NCI-H1105 (cell line): ENCODE data around the gene UBE4B.
"Not testable (repeated sequence)": the region's sequence is repeated elsewhere in the genome, so short reads cannot be mapped to it uniquely, and the experiment has no call there.

ENCODE experiments used
- DNase-seq: peaks from one replicate; lab custom pipeline; 2025; lab: John Stamatoyannopoulos, UW

Gene UBE4B

DNA sequence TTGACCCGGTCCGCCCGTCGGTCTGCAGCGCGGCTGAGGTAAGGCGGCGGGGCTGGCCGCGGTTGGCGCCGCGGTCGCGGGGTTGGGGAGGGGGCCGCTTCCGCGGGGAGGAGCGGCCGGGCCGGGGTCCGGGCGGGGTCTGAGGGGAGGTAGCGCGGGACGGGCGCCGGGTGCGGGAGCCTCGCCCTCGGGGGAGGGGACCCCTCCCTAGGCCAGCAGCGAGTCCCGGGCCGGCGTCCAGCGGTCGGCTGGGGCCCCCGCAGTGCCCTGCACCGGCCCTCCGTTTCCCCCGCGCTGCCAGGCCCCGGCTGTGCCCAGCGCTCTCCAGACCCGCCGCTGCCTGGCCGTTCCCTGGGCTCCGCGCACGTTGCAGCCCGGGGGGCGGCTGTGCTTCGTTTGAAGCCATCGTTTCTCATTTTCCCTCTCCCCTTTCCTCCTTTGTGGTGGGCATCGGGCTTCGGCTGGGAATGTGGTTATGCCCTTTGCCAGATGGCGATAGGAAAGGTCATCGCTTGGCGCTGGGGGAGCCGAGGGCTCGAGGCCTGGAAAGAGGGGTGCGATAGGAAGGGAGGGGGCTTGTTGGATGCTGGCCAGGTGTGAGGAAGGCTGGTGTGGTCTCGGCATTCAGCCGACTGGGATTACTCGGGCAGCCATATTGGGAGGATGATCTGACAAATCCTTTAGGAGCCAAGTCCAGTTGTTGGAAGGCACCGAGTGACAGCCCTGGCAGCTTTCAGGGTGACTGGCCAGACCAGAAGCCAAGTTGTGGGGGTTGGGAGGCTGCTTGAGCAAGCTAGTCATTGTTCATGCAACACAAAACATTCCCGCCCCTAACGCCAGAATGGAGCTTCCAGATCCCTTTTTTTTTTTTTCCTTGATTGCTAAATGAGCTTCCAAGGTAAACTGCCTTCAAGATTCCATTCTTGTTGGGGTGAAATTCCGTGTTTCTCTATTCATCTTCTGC, 178.4 kb downstream of the UBE4B start:
- DNase-seq: peak; percentile 57

GRCh38 chr1:10211805-10212410, 179.2 kb downstream of the UBE4B start:
- no peak for DNase-seq

DNA sequence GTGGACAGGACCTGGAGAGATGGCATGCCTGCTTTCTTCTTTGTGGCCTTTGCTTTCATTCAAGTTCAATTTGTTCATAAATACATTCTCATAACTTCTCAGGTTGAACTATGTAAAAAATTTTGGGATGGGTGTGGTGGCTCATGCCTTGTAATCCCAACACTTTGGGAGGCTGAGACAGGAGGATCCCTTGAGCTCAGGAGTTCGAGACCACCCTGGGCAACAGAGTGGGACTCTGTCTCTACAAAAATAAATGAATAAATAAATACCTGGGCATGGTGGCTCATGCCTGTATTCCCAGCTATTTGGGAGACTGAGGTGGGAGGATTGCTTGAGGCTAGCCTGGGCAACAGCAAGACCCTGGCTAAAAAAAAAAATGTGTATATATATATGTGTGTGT, 179.7 kb downstream of the UBE4B start:
- DNase-seq: no peak

DNA sequence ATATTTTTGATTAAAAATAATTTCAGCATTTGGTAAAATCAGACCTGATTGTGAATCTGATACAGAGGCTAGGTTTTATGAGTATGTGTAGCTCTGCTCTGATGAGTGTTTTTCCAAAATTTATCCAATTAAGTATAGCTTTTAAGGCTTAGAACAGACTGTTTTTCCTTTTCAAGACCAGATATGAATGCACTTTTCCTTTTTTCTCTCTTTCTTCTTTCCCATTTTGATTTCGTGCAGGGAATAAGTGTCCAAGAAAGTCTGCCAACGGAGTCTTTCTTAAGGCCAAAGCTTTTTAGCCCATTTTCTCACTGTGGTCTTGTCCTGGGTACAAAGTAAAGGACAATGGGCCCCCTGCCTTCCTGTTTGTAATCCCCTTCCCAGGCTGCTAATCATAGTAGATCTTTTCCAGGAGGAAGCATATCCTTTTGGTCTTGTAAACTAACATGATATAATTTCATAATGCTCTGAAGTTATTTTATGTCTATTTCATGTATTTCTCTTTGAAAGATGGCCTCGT, 180.5 kb downstream of the UBE4B start:
- DNase-seq: no peak

GRCh38 chr1:10216090-10216749, 183.5 kb downstream of the UBE4B start:
- DNase-seq: no peak

DNA sequence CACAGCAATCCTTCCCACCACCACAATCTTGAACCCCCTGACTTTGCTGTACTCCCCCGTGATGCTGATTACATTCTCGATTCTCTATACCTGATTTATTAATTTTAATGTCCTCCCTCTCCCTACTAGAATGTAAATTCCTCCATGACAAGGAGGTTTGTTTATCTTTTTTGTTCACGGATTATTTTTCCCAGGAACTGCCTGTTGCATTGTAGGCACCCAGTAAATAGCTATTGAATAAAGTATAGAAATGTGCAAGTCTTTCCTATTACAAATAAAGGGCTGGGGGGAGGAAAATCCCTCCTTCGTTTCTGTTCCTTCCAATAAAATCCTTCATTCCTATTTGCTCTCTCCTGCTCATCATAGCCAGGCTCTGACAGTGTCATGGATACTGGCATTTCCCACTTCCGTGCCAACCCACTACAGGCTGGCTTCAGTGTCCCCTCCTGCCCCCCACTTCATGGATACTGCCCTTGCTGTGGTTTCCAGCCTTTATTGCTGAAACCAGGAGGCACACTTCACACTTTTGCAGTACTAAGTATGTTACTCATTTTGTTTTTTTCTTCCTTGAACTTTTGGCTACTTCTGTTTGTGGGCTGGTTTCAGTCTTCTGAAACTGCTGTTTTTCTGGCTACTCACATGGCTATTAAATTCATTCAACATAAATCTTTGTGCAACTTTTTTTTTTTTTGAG, 185.1 kb downstream of the UBE4B start:
- no peak for DNase-seq

DNA sequence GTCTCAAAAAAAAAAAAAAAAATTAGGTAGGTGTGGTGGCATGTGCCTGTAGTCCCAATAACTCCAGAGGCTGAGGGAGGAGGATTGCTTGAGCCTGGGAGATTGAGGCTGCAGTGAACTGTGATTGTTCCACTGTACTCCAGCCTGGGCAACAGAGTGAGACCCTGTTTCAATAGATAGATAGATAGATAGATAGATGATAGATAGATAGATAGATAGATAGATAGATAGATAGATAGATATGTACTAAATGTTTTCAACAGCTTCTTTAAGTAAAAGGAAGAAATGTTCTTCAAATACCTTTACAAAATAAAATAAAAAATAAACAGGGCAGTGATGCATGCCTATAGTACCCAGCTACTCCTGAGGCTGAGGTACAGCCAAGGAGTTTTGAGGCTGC, 187.4 kb downstream of the UBE4B start:
- DNase-seq: no peak

DNA sequence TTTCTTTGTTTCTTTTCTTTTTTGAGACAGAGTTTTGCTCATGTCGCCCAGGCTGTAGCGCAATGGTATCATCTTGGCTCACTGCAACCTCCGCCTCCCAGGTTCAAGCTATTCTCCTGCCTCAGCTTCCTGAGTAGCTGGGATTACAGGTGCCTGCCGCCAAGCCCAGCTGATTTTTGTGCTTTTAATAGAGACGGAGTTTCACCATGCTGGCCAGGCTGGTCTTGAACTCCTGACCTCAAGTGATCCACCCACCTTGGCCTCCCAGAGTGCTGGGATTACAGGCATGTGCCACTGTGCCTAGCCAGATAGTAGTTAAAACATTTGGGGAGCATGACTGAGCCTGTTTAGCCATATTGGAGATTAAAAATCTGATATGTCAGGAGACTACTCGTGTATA, 187.9 kb downstream of the UBE4B start:
- DNase-seq: not testable (repeated sequence)

DNA sequence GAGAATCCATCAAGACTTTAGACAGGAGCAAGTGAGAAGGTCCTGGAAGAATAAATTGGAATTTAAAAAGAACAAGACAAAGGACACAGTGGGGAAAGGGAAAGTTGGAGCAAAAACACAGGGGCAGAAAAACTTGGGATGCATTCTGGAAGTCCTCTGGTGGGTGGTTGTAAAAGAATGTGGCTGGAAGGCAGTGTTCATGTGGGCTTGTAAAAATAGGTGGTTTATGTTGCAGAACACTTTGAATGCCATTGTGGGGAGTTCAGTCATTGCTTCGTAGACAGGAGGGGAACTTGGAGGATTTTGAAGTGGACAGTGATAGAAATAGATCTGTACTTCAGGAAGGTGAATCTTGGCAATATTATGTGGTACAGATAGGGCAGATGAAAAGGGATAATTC, 192.8 kb downstream of the UBE4B start:
- no peak for DNase-seq

- no peak for DNase-seq
Observed at GRCh38 chr1:10228528-10228927, 195.8 kb downstream of the UBE4B start.

DNA sequence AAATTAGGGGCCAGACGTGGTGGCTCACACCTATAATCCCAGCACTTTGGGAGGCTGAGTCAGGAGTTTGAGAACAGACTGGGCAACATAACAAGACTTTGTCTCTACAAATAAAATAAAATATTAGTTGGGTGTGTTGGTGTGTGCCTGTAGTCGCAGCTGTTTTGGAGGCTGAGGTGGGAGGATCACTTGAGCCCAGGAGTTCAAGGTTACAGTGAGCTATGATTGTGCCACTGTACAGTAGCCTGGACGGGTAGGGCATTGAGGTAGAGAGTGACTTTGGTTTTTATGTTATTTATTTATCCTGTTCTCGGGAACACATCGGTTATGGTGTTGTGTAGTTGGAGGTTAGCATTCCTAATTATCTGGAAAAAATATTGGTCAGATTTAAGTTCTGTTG, 197.1 kb downstream of the UBE4B start:
- DNase-seq: no peak
